H9 (cell line): ENCODE data around the gene DUSP7. TPM values are rescaled to one million over a fixed set of nuclear protein-coding genes. Genes with fewer than 3 reads are reported as not detected.

Source experiments
- DNase-seq: peaks from one replicate; pipeline ENCODE4 v3.0.0-alpha.2; 2017
- H2AFZ ChIP-seq: one replicate; pipeline ENCODE4 v1.6.1; 2013; ENCODE audit warnings: mild to moderate bottlenecking, low read length, control low read depth, moderate library complexity
- H2AK5ac ChIP-seq: 2 replicates; pipeline ENCODE4 v1.6.1; 2013; ENCODE audit warnings: low read length, control low read depth, mixed read lengths; ENCODE audit not compliant: insufficient read length
- H2BK120ac ChIP-seq: one replicate; pipeline ENCODE4 v1.6.1; 2013; ENCODE audit warnings: low read depth, mild to moderate bottlenecking, low read length, control low read depth, inconsistent platforms; ENCODE audit not compliant: poor library complexity, severe bottlenecking
- H2BK12ac ChIP-seq: 2 replicates; pipeline ENCODE4 v1.6.1; 2013; ENCODE audit warnings: low read length, control low read depth, mixed read lengths, low read depth; ENCODE audit not compliant: insufficient read length
- H2BK15ac ChIP-seq: 2 replicates; pipeline ENCODE4 v1.6.1; 2013; ENCODE audit warnings: low read depth, low read length, control low read depth
- H2BK20ac ChIP-seq: one replicate; pipeline ENCODE4 v1.6.1; 2013; ENCODE audit warnings: low read depth, mild to moderate bottlenecking, low read length, control low read depth, inconsistent platforms; ENCODE audit not compliant: poor library complexity, severe bottlenecking
- H2BK5ac ChIP-seq: 2 replicates; pipeline ENCODE4 v1.6.1; 2013; ENCODE audit warnings: low read length, control low read depth, mixed read lengths; ENCODE audit not compliant: insufficient read length
- H3K14ac ChIP-seq: 2 replicates; pipeline ENCODE4 v1.6.1; 2013; ENCODE audit warnings: low read length, control low read depth; ENCODE audit not compliant: insufficient read depth
- H3K18ac ChIP-seq: 2 replicates; pipeline ENCODE4 v1.6.1; 2013; ENCODE audit warnings: low read depth, mild to moderate bottlenecking, mixed read lengths, low read length, control low read depth; ENCODE audit not compliant: insufficient read length
- H3K23ac ChIP-seq: 2 replicates; pipeline ENCODE4 v1.6.1; 2013; ENCODE audit warnings: low read length, control low read depth, mixed read lengths, low read depth; ENCODE audit not compliant: insufficient read length
- H3K23me2 ChIP-seq: 2 replicates; pipeline ENCODE4 v1.6.1; 2013; ENCODE audit warnings: low read depth, mild to moderate bottlenecking, mixed read lengths, low read length, control low read depth; ENCODE audit not compliant: insufficient read length, poor library complexity, severe bottlenecking
- H3K27ac ChIP-seq: 2 replicates; pipeline ENCODE4 v1.5.1; 2013; ENCODE audit warnings: low read length, control low read depth, mixed read lengths, low read depth; ENCODE audit not compliant: insufficient read length
- H3K27me3 ChIP-seq: 2 replicates; pipeline ENCODE4 v1.6.1; 2013; ENCODE audit warnings: low read length, control low read depth, inconsistent platforms; ENCODE audit not compliant: insufficient read depth
- H3K4ac ChIP-seq: 2 replicates; pipeline ENCODE4 v1.6.1; 2013; ENCODE audit warnings: low read depth, mild to moderate bottlenecking, control low read depth, inconsistent platforms, low read length, moderate library complexity
- H3K4me1 ChIP-seq: 2 replicates; pipeline ENCODE4 v1.6.1; 2013; ENCODE audit warnings: low read length, control low read depth, inconsistent platforms; ENCODE audit not compliant: insufficient read depth
- H3K4me2 ChIP-seq: 2 replicates; pipeline ENCODE4 v1.6.1; 2013; ENCODE audit warnings: low read length, control low read depth, mixed read lengths; ENCODE audit not compliant: insufficient read length, insufficient read depth
- H3K56ac ChIP-seq: 2 replicates; pipeline ENCODE4 v1.6.1; 2013; ENCODE audit warnings: low read depth, mild to moderate bottlenecking, mixed read lengths, low read length, control low read depth; ENCODE audit not compliant: insufficient read length
- H3K79me1 ChIP-seq: 2 replicates; pipeline ENCODE4 v1.6.1; 2013; ENCODE audit warnings: low read depth, mild to moderate bottlenecking, moderate library complexity, low read length, control low read depth, inconsistent platforms; ENCODE audit not compliant: insufficient read depth, poor library complexity, severe bottlenecking
- H3K79me2 ChIP-seq: 2 replicates; pipeline ENCODE4 v1.6.1; 2013; ENCODE audit warnings: low read length, control low read depth, inconsistent platforms; ENCODE audit not compliant: insufficient read depth
- H3K9ac ChIP-seq: 2 replicates; pipeline ENCODE4 v1.6.1; 2013; ENCODE audit warnings: low read length, control low read depth, mixed read lengths; ENCODE audit not compliant: insufficient read length; ENCODE audit errors: extremely low read depth
- H3K9me3 ChIP-seq: one replicate; pipeline ENCODE4 v1.6.1; 2013; ENCODE audit warnings: low read depth, low read length, inconsistent platforms; ENCODE audit not compliant: control insufficient read depth
- H3T11ph ChIP-seq: one replicate; pipeline ENCODE4 v1.6.1; 2013; ENCODE audit warnings: mild to moderate bottlenecking, low read length, control low read depth, inconsistent platforms
- H4K20me1 ChIP-seq: one replicate; pipeline ENCODE4 v1.6.1; 2013; ENCODE audit not compliant: control insufficient read depth, insufficient read length, insufficient read depth
- H4K5ac ChIP-seq: 2 replicates; pipeline ENCODE4 v1.6.1; 2013; ENCODE audit warnings: low read depth, mild to moderate bottlenecking, mixed read lengths, low read length, control low read depth; ENCODE audit not compliant: insufficient read length
- H4K8ac ChIP-seq: replicated peaks from 2 replicates; pipeline ENCODE4 v1.6.1; 2013; ENCODE audit warnings: low read length, control low read depth, mixed read lengths, low read depth; ENCODE audit not compliant: insufficient read length
- H4K91ac ChIP-seq: 2 replicates; pipeline ENCODE4 v1.6.1; 2013; ENCODE audit warnings: low read depth, mild to moderate bottlenecking, moderate library complexity, mixed read lengths, low read length, control low read depth; ENCODE audit not compliant: insufficient read length
- H3K27ac Mint-ChIP-seq, 3 experiments: 2 replicates in 2 of 3; 3 replicates in 1 of 3; pipeline ENCODE4 v1.8.0; 2020 to 2021; ENCODE audit warnings: mixed read lengths in 3 of 3, mild to moderate bottlenecking in 1 of 3, moderate library complexity in 1 of 3
- H3K27me3 Mint-ChIP-seq: 2 replicates; pipeline ENCODE4 v1.8.0; 2021; ENCODE audit warnings: low read depth, mild to moderate bottlenecking, moderate library complexity, mixed read lengths
- H3K36me3 Mint-ChIP-seq, 3 experiments: 2 replicates in 2 of 3; 3 replicates in 1 of 3; pipeline ENCODE4 v1.8.0; 2020 to 2021; ENCODE audit warnings: low read depth in 3 of 3, mixed read lengths in 3 of 3; ENCODE audit not compliant: insufficient read depth in 1 of 3
- H3K4me1 Mint-ChIP-seq, 2 experiments: 2 replicates each; pipeline ENCODE4 v1.8.0; 2020; ENCODE audit warnings: mixed read lengths in 2 of 2
- H3K4me3 Mint-ChIP-seq, 2 experiments: 2 replicates in 1 of 2; 3 replicates in 1 of 2; pipeline ENCODE4 v1.8.0; 2020 to 2021; ENCODE audit warnings: mild to moderate bottlenecking in 2 of 2, mixed read lengths in 2 of 2, moderate library complexity in 1 of 2
- H3K9me3 Mint-ChIP-seq, 2 experiments: 2 replicates in 1 of 2; 3 replicates in 1 of 2; pipeline ENCODE4 v1.8.0; 2020; ENCODE audit warnings: mild to moderate bottlenecking in 2 of 2, mixed read lengths in 2 of 2, moderate library complexity in 1 of 2
- CTCF ChIP-seq: fragments of 200-600 bp; sonication (generic); conservative IDR thresholded peaks from 3 replicates; pipeline ENCODE4 v1.8.0; 2021; ENCODE audit warnings: antibody characterized with exemption, mild to moderate bottlenecking
- WGBS: extraction: QIAGEN DNeasy Blood & Tissue Kit; methylation state at CpG from one replicate; pipeline ENCODE4 v1.1.7; 2013; ENCODE audit warnings: missing lambda C conversion rate, low lambda C conversion rate, mixed read lengths; ENCODE audit not compliant: insufficient read length; ENCODE audit errors: extremely low coverage; 5-methylcytosine and 5-hydroxymethylcytosine counted together
- total RNA-seq: library from RNA; stranded (reverse); gene quantifications from 2 replicates; pipeline ENCODE4 v1.2.1, GENCODE V29; 2021

Gene DUSP7
- total RNA-seq, 1 experiment from 2014 or later, result 24.0 TPM

- peaks cover 3 to 8% of the 10 kb centered on the region in 2 experiments; a peak in 3 of 5 replicates for H3K9me3 Mint-ChIP-seq
Observed at GRCh38 chr3:52099001-52099401, 42.6 kb upstream of the DUSP7 start.

More at GRCh38 chr3:52099001-52099401, 42.6 kb upstream of the DUSP7 start:
- no peak for DNase-seq
- Histone ChIP-seq H4K91ac (no peak overlapping the region), H3K27me3 (no peaks in the 10 kb centered on the region), H3K27ac (no peak overlapping the region), H3K14ac (no peak overlapping the region), H3K4me1 (no peaks in the 10 kb centered on the region), H2BK120ac (no peak overlapping the region), H2BK15ac (no peak overlapping the region), H3K56ac (no peak overlapping the region), H3K23me2 (no peaks in the 10 kb centered on the region), H4K8ac (no peak overlapping the region), H4K5ac (no peak overlapping the region), H3K23ac (no peak overlapping the region), H3K9me3 (no peaks in the 10 kb centered on the region), H3K4ac (no peak overlapping the region), H4K20me1 (no peaks in the 10 kb centered on the region), H3K79me1 (no peaks in the 10 kb centered on the region), H3K18ac (no peak overlapping the region), H2AK5ac (no peak overlapping the region), H3T11ph (no peak overlapping the region), H2BK5ac (no peak overlapping the region), H2AFZ (no peak overlapping the region), H3K9ac (no peak overlapping the region), H3K4me2 (no peak overlapping the region), H2BK20ac (no peak overlapping the region), H3K79me2 (no peaks in the 10 kb centered on the region), H2BK12ac (no peak overlapping the region)
- no CpG with 5 or more reads among the region's 3 CpGs for WGBS
- Mint-ChIP-seq H3K4me3 (no peak overlapping the region), H3K4me1 (no peaks in the 10 kb centered on the region), H3K36me3 (peaks cover 26 to 52% (median 49%) of the 10 kb centered on the region in 3 experiments; a peak in 6 of 7 replicates), H3K27me3 (no peaks in the 10 kb centered on the region), H3K27ac (no peak overlapping the region; a peak in 2 of 7 replicates)
- TF ChIP-seq CTCF, result no peak
